ENCODE measurements around the gene INTS6L.
A peak's percentile ranks its signal among the peaks of the same experiment; 100 is the strongest.

The INTS6L gene

GRCh38 chrX:135520553-135521404 is at the start of gene INTS6L:
INTS6L (plus strand) TSS chrX:135520660; CDS start chrX:135520993, 333 bp downstream.
- peak; percentile 83 for DNase-seq (ENCODE audit: low spot score)

GRCh38 chrX:135476378-135476777 is 44.1 kb upstream of the INTS6L start:
- DNase-seq (ENCODE audit: low spot score), result no peak

GRCh38 chrX:135477576-135477975 is 42.9 kb upstream of the INTS6L start:
- DNase-seq (ENCODE audit: low spot score), result peak; percentile 54

- DNase-seq (ENCODE audit: low spot score), result no peak
These were observed 40.4 kb upstream of the INTS6L start for GRCh38 chrX:135480076-135480475.

GRCh38 chrX:135481696-135482179 is 38.7 kb upstream of the INTS6L start:
- DNase-seq (ENCODE audit: low spot score), result no peak

GRCh38 chrX:135484641-135485289 is 35.7 kb upstream of the INTS6L start:
- DNase-seq (ENCODE audit: low spot score), result no peak

- no peak for DNase-seq (ENCODE audit: low spot score)
These were observed 30.9 kb upstream of the INTS6L start for GRCh38 chrX:135489542-135489941.

GRCh38 chrX:135490979-135491514 is 29.4 kb upstream of the INTS6L start:
- no peak for DNase-seq (ENCODE audit: low spot score)

GRCh38 chrX:135494453-135494852 is 26.0 kb upstream of the INTS6L start:
- no peak for DNase-seq (ENCODE audit: low spot score)

- DNase-seq (ENCODE audit: low spot score), result no peak
These were observed 22.7 kb upstream of the INTS6L start for GRCh38 chrX:135497736-135498135.

- no peak for DNase-seq (ENCODE audit: low spot score)
These were observed 22.2 kb upstream of the INTS6L start for GRCh38 chrX:135498236-135498635.

- no peak for DNase-seq (ENCODE audit: low spot score)
These were observed 15.1 kb upstream of the INTS6L start for GRCh38 chrX:135505351-135505750.

- no peak for DNase-seq (ENCODE audit: low spot score)
These were observed 10.6 kb upstream of the INTS6L start for GRCh38 chrX:135509885-135510284.

- no peak for DNase-seq (ENCODE audit: low spot score)
These were observed 7.8 kb upstream of the INTS6L start for GRCh38 chrX:135512508-135513129.

- no peak for DNase-seq (ENCODE audit: low spot score)
These were observed 7.3 kb upstream of the INTS6L start for GRCh38 chrX:135513130-135513515.

GRCh38 chrX:135516376-135516775 is 4.1 kb upstream of the INTS6L start:
- DNase-seq (ENCODE audit: low spot score), result no peak

GRCh38 chrX:135518161-135518560 is 2.3 kb upstream of the INTS6L start:
- DNase-seq (ENCODE audit: low spot score), result no peak

- no peak for DNase-seq (ENCODE audit: low spot score)
These were observed 373 bp upstream of the INTS6L start for GRCh38 chrX:135520022-135520552.

GRCh38 chrX:135521405-135522131 is 1.1 kb downstream of the INTS6L start:
- DNase-seq (ENCODE audit: low spot score), result peak; percentile 79

- DNase-seq (ENCODE audit: low spot score), result no peak
These were observed 1.7 kb downstream of the INTS6L start for GRCh38 chrX:135522132-135522530.

- DNase-seq (ENCODE audit: low spot score), result no peak
These were observed 2.6 kb downstream of the INTS6L start for GRCh38 chrX:135522878-135523693.

All from ecto neural progenitor cell (in vitro differentiated cells).